ENCODE results near the gene AURKB. TPM values are rescaled to one million over a fixed set of nuclear protein-coding genes. Genes with fewer than 3 reads are reported as not detected.

The AURKB gene
- total RNA-seq, 1 donor = 31.8 TPM

- TF ChIP-seq CTCF (IDR thresholded peaks at IDR 0.05; ENCODE audit: insufficient read depth, low read length) = no peak
- H3K4me3 ChIP-seq (ENCODE audit: low read depth, low read length) = peak overlapping the region; percentile 59
- DNase-seq (ENCODE audit: low read depth) = peak; percentile 89
Observed at GRCh38 chr17:8225813-8226535, 15.6 kb upstream of the AURKB start.

- TF ChIP-seq CTCF (IDR thresholded peaks at IDR 0.05; ENCODE audit: insufficient read depth, low read length) = no peak
- no peak overlapping the region for H3K4me3 ChIP-seq (ENCODE audit: low read depth, low read length)
- no peak for DNase-seq (ENCODE audit: low read depth)
Observed at GRCh38 chr17:8224891-8225812, 14.8 kb upstream of the AURKB start.

- no peak for TF ChIP-seq CTCF (IDR thresholded peaks at IDR 0.05; ENCODE audit: insufficient read depth, low read length)
- peak overlapping the region; percentile 73 for H3K4me3 ChIP-seq (ENCODE audit: low read depth, low read length)
- DNase-seq (ENCODE audit: low read depth) = peak; percentile 3
Observed at GRCh38 chr17:8223356-8224126, 13.2 kb upstream of the AURKB start.

GRCh38 chr17:8222630-8223355 is 12.4 kb upstream of the AURKB start:
- peak overlapping the region; percentile 73 for H3K4me3 ChIP-seq (ENCODE audit: low read depth, low read length)
- peak; percentile 97 for DNase-seq (ENCODE audit: low read depth)
- no peak for TF ChIP-seq CTCF (IDR thresholded peaks at IDR 0.05; ENCODE audit: insufficient read depth, low read length)

- TF ChIP-seq CTCF (IDR thresholded peaks at IDR 0.05; ENCODE audit: insufficient read depth, low read length) = no peak
- H3K4me3 ChIP-seq (ENCODE audit: low read depth, low read length) = peak overlapping the region; percentile 73
- DNase-seq (ENCODE audit: low read depth) = no peak
Observed at GRCh38 chr17:8222380-8222629, 11.9 kb upstream of the AURKB start.

Data from fibroblast of the aortic adventitia (primary cell).